AG10803 (cell line): Measurements from ENCODE around the gene TMCO5A.

Experiments used
- DNase-seq: peaks from one replicate; pipeline ENCODE4 v3.0.0; 2010; ENCODE audit warnings: low read depth
- H3K4me3 ChIP-seq: 2 replicates; pipeline ENCODE4 v1.5.1; 2011; ENCODE audit warnings: mild to moderate bottlenecking, low read length, control low read depth
- TF ChIP-seq, protein P1 (sequence below): conservative IDR thresholded peaks from 2 replicates; pipeline ENCODE4 v1.5.1; 2011; ENCODE audit warnings: mild to moderate bottlenecking, low read length, control low read depth, inconsistent platforms

TMCO5A gene

DNA sequence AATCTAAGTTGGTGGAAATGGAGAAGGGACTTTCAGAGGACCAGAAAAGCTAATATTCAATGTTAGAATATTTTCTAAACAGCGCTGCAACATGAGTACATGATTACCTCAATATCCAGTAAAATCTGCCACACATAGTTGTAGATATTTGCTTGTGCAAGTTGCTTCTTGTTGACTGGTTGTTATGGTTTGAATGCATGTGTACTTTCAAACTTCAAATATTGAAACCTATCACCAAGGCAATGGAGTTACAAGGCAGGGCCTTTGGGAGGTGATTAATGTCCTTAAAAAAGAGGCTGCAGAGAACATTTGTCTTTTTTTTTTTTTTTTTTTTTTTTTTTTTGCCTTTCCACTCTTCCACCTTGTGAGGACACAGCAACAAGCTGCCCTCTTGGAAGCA is 49.9 kb downstream of the TMCO5A start:
- TF ChIP-seq, protein P1, sequence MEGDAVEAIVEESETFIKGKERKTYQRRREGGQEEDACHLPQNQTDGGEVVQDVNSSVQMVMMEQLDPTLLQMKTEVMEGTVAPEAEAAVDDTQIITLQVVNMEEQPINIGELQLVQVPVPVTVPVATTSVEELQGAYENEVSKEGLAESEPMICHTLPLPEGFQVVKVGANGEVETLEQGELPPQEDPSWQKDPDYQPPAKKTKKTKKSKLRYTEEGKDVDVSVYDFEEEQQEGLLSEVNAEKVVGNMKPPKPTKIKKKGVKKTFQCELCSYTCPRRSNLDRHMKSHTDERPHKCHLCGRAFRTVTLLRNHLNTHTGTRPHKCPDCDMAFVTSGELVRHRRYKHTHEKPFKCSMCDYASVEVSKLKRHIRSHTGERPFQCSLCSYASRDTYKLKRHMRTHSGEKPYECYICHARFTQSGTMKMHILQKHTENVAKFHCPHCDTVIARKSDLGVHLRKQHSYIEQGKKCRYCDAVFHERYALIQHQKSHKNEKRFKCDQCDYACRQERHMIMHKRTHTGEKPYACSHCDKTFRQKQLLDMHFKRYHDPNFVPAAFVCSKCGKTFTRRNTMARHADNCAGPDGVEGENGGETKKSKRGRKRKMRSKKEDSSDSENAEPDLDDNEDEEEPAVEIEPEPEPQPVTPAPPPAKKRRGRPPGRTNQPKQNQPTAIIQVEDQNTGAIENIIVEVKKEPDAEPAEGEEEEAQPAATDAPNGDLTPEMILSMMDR, result no peak
- DNase-seq, result no peak
- no peak overlapping the region for H3K4me3 ChIP-seq

DNA sequence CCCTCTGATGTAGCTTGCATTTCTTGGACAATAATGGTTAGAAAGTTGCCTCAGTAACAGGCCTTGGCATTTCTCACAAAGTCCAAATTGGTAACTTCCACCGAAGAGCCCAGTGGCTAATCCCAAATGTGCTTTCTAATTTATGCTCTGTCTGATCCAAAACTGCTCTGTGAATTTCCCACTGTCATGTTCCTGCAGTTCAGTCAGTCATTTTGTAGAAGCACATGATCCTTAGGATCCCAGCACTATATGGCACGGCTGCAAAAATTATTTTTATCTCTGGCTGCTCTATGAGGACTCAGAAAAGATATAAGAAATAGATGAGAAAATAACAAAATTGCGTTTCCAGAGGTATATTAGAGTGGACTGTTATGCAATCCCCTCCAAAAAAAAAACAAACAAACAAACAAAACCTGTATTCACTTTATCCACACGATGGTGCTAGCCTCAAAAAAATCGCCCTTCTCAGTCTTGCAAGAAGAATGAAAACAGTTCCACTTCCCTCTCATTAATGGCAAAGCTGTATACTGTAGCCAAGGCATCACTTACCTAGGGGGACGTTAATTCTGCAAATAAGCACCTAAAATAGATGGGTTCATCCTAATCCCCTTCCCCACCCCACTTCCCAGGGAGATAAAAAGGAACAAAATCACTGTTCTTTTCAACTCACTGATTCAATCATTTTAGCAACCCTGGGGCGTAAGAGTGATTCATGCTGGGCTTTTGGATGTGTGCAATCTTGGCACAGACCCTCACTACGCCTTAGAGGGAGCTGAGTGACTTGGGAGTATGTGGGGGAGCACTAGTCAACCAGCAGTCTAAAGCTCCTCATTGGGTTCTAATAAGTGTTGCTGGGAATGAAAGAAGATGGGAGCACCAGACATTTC is 61.3 kb downstream of the TMCO5A start:
- no peak overlapping the region for H3K4me3 ChIP-seq
- DNase-seq, result peak; percentile 72
- TF ChIP-seq, protein P1, result peak; percentile 77
